ENCODE data around the gene MARK2. TPM values are rescaled to one million over a fixed set of nuclear protein-coding genes. Genes with fewer than 3 reads are reported as not detected.

MARK2 gene
- total and polyA plus RNA-seq, 8 donors, result 8.8 to 128 (median 19.3) TPM

DNA sequence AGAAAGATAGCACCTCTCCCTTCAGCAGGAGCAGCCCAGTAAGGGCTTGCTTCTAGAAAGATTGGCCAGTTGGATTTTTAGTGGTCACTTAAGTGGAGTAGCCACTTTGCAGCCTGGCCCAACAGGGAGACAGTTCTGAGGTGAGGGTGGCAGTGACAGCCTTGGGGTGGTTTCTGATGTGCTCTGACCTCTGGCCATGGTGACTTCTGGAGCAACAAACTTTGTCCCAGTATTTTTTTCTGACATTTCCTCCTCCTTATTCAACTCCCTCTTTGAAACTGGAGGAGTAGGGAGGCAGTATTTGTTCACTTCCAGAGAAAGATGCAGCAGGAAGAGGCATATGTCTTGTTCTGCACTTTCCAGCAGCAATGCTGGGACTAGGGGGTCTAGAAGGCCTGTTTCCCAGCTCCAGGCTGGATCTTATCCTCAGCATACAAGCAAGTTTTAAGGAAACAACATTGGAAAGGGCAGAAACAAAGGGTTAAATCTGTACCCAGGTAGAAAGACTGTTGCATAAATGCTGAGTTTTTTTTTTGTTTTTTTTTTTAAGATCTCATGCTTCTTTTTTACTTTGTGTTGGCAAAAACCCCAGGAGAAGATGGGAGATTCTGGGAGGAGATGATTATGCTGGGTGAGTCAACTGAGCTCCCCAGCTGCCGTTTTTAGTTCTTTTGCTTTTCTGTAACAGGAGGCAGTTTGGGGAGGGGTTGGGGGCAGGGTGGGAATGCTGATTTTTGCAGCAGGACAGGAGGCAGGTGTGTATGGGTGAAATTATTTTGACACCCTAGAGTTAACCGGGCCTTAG lies 40.9 kb downstream of the MARK2 start:
- Histone ChIP-seq H3K27ac (peak overlapping the region in 3 of 5 donors; percentile 10 to 23 (median 19)), H3K4me3 (no peak overlapping the region), H3K4me1 (peaks cover 26 to 89% (median 67%) of the 10 kb centered on the region in 4 donors), H3K9me3 (no peaks in the 10 kb centered on the region), H3K27me3 (no peaks in the 10 kb centered on the region), H3K36me3 (peaks cover 3 to 13% (median 5%) of the 10 kb centered on the region in 4 donors)
- TF ChIP-seq POLR2AphosphoS5 (IDR thresholded peaks at IDR 0.05), result no peak
- TF ChIP-seq CTCF (IDR thresholded peaks at IDR 0.05), result no peak
- no peak for TF ChIP-seq POLR2A (IDR thresholded peaks at IDR 0.05)
- TF ChIP-seq EP300 (IDR thresholded peaks at IDR 0.05), result no peak
- 34 to 47% (median 39%) methylated on average over 2 of the region's 2 CpGs for WGBS, 5 donors
- intact Hi-C loops (cut with DNase I; ENCODE audit: low total_unique reads), result loop anchor here (5.0 kb wide), 1 partner anchor 37 kb away; no protein-coding TSS in a partner anchor
- DNase-seq, result no peak

GRCh38 chr11:63880403-63880790 lies 41.5 kb downstream of the MARK2 start:
- peak overlapping the region in 2 of 5 donors; percentile 10 to 19 for H3K27ac ChIP-seq

DNA sequence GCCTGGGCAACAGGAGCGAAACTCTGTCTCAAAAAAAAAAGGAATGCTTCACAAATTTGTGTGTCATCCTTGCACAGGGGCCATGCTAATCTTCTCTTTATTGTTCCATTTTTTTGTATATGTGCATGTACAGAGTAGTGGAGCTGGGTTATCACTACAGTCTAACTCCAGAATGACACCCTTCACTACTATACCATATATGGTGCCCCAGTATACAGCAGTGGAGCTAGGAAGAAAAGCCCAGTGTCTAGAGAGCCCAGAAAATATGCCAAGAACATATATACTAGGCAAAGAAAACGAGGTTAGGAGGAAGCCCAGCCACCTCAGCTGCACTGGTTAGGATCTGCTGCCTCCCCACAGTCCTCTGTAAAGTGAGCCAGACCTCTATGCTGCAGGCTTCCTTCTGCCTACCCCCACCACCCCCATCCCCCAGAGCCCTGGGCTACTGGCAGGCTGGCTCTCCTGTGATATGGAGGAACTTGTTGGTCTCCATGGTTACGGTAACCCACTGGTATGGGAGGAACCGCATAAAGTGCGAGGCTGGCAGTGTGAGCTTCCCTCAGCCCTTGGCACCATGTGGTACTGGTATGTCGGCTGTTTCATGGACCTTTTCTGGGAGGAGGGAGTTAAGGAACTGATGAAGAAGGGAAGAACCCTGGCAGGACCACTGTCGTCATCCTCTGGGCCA lies 43.8 kb downstream of the MARK2 start:
- H3K27me3 ChIP-seq, result no peaks in the 10 kb centered on the region
- no peak overlapping the region for H3K27ac ChIP-seq
- intact Hi-C loops (cut with DNase I; ENCODE audit: low total_unique reads), result no loop called here
- peaks cover 0 to 8% (median 4%) of the 10 kb centered on the region in 4 donors for H3K36me3 ChIP-seq
- no peak overlapping the region for H3K4me3 ChIP-seq
- H3K4me1 ChIP-seq, result peaks cover 33 to 91% (median 73%) of the 10 kb centered on the region in 4 donors
- peak in 1 of 2 donors; percentile 61 for DNase-seq
- H3K9me3 ChIP-seq, result no peaks in the 10 kb centered on the region
- 65 to 68% (median 67%) methylated on average over 6 to 7 of the region's 7 CpGs for WGBS, 5 donors
- TF ChIP-seq CTCF (IDR thresholded peaks at IDR 0.05) (no peak), POLR2A (IDR thresholded peaks at IDR 0.05) (no peak), POLR2AphosphoS5 (IDR thresholded peaks at IDR 0.05) (no peak), EP300 (IDR thresholded peaks at IDR 0.05) (no peak)

More at GRCh38 chr11:63880403-63880790, 41.5 kb downstream of the MARK2 start:
- intact Hi-C loops (cut with DNase I; ENCODE audit: low total_unique reads), result no loop called here
- TF ChIP-seq EP300 (IDR thresholded peaks at IDR 0.05) (no peak), CTCF (IDR thresholded peaks at IDR 0.05) (no peak), POLR2AphosphoS5 (IDR thresholded peaks at IDR 0.05) (no peak), POLR2A (IDR thresholded peaks at IDR 0.05) (no peak)
- peaks cover 3 to 13% (median 5%) of the 10 kb centered on the region in 4 donors for H3K36me3 ChIP-seq
- no peak overlapping the region for H3K4me3 ChIP-seq
- 49 to 55% (median 50%) methylated on average over 3 of the region's 3 CpGs for WGBS, 5 donors
- no peaks in the 10 kb centered on the region for H3K27me3 ChIP-seq
- no peaks in the 10 kb centered on the region for H3K9me3 ChIP-seq
- no peak for DNase-seq
- peaks cover 23 to 87% (median 67%) of the 10 kb centered on the region in 4 donors for H3K4me1 ChIP-seq

- WGBS, 5 donors, result 71 to 91% (median 83%) methylated on average over 6 of the region's 6 CpGs
- Histone ChIP-seq H3K9me3 (no peaks in the 10 kb centered on the region), H3K4me1 (peaks cover 43 to 96% (median 76%) of the 10 kb centered on the region in 4 donors), H3K36me3 (peaks cover 0 to 4% (median 2%) of the 10 kb centered on the region in 4 donors), H3K4me3 (no peak overlapping the region), H3K27ac (peak overlapping the region in 3 of 5 donors; percentile 5 to 18 (median 14)), H3K27me3 (no peaks in the 10 kb centered on the region)
- intact Hi-C loops (cut with DNase I; ENCODE audit: low total_unique reads), result no loop called here
- TF ChIP-seq POLR2A (IDR thresholded peaks at IDR 0.05), result no peak
- TF ChIP-seq CTCF (IDR thresholded peaks at IDR 0.05), result no peak
- no peak for TF ChIP-seq EP300 (IDR thresholded peaks at IDR 0.05)
- TF ChIP-seq POLR2AphosphoS5 (IDR thresholded peaks at IDR 0.05), result no peak
- no peak for DNase-seq
Observed at GRCh38 chr11:63883791-63884190, 44.9 kb downstream of the MARK2 start.
